ENCODE data around the gene SRGAP3. TPM values are rescaled to one million over a fixed set of nuclear protein-coding genes. Genes with fewer than 3 reads are reported as not detected.
"Not testable (repeated sequence)": the region's sequence is repeated elsewhere in the genome, so short reads cannot be mapped to it uniquely, and the experiment has no call there.

SRGAP3 gene
- total RNA-seq, 1 donor from 2014 or later, result 21.4 TPM

DNA sequence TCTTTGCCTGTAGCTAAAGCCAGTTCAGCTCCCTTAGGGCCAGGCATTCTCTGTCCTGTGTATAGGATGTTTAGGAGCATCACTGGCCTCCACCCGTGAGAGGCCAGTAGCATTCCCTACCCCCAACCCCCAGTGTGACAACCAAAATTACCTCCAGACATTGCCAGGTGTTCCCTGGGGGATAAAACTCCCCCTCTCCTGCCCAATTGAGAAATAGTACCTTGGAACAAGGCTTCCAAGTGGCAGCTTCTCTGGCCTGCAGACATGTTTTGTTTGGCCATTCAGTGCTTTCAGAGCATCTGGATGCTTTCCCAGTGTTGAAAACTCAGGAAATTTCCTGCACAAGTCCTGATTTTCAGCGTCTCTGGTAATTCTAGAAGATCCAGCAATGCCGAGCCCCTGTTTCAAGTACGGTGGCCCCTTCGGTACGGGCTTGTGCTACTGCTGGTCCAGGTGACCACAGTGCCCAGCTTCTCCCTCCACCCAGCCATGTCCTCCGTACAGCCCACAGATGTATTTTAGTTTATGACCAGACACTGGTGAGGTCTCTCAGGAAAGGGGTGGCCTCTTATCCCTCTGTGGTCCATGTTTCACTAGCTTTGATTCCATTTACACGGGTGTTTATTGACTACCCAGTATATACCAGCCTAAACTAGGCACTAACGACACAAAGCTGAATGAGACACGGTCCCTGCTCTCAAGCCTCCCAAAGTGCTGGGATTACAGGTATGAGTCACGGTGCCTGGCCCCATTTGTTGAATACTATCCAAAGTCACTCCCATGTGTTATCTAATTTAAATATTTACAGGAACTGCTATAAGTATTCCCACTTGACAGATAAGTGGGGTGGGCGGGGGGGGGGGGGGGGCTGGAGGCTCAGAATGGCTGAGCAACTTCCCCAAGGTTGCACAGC lies 160.7 kb downstream of the SRGAP3 start:
- Mint-ChIP-seq H3K9me3 (ENCODE audit: low read depth) (no peaks in the 10 kb centered on the region), H3K4me3 (ENCODE audit: low read depth) (no peak overlapping the region), H3K27ac (peak overlapping the region; percentile 42), H3K4me1 (ENCODE audit: low read depth) (peaks cover 15% of the 10 kb centered on the region), H3K27me3 (peaks cover 38% of the 10 kb centered on the region), H3K36me3 (ENCODE audit: insufficient read depth) (no peaks in the 10 kb centered on the region)
- TF ChIP-seq, protein P1, sequence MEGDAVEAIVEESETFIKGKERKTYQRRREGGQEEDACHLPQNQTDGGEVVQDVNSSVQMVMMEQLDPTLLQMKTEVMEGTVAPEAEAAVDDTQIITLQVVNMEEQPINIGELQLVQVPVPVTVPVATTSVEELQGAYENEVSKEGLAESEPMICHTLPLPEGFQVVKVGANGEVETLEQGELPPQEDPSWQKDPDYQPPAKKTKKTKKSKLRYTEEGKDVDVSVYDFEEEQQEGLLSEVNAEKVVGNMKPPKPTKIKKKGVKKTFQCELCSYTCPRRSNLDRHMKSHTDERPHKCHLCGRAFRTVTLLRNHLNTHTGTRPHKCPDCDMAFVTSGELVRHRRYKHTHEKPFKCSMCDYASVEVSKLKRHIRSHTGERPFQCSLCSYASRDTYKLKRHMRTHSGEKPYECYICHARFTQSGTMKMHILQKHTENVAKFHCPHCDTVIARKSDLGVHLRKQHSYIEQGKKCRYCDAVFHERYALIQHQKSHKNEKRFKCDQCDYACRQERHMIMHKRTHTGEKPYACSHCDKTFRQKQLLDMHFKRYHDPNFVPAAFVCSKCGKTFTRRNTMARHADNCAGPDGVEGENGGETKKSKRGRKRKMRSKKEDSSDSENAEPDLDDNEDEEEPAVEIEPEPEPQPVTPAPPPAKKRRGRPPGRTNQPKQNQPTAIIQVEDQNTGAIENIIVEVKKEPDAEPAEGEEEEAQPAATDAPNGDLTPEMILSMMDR (IDR thresholded peaks at IDR 0.05; ENCODE audit: unreplicated experiment), result no peak
- no peak for DNase-seq (ENCODE audit: low spot score, unreplicated experiment)

DNA sequence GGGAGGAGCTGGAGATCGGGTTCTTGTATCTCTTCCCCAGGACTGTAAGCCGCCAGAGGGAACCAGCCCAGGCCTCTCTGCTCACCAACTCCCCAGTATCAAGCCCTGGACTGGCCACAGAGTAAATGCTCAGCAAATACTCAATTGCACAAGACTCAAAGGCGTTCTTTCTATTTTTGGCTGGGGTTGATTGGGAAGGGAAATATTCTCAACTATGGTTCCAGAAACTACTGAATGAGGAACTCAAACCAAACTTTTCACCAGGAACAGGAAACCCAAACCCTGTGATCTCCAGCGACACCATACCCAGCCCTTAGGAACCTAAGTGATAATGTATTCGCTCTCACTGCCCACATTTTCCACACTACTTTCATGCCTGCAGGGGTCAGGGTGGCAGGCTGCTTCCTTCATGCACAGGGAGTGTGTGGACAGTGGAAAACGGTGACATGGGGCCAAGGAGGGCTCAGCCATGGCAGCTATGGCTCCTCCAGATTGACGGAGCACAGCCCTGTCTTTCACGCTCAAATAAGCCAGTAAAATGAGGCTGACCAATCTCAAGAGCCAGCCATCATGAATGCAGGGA lies 161.5 kb downstream of the SRGAP3 start:
- Mint-ChIP-seq H3K27me3 (peaks cover 31% of the 10 kb centered on the region), H3K4me3 (ENCODE audit: low read depth) (no peak overlapping the region), H3K4me1 (ENCODE audit: low read depth) (peaks cover 15% of the 10 kb centered on the region), H3K9me3 (ENCODE audit: low read depth) (no peaks in the 10 kb centered on the region), H3K27ac (peak overlapping the region; percentile 42), H3K36me3 (ENCODE audit: insufficient read depth) (no peaks in the 10 kb centered on the region)
- no peak for DNase-seq (ENCODE audit: low spot score, unreplicated experiment)
- TF ChIP-seq, protein P1 (IDR thresholded peaks at IDR 0.05; ENCODE audit: unreplicated experiment), result no peak

DNA sequence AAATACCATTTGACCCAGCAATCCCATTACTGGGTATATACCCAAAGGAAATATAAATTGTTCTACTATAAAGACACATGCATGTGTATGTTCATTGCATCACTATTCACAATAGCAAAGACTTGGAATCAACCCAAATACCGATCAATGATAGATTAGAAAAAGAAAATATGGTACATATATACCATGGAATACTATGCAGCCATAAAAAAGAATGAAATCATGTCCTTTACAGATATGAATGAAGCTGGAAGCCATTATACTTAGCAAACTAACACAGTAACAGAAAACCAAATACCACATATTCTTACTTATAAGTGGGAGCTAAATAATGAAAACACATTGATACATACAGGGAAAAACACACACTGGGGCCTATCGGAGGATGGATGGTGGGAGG lies 164.0 kb downstream of the SRGAP3 start:
- not testable (repeated sequence) for H3K27ac Mint-ChIP-seq; DNase-seq (ENCODE audit: low spot score, unreplicated experiment); H3K4me3 Mint-ChIP-seq (ENCODE audit: low read depth); H3K9me3 Mint-ChIP-seq (ENCODE audit: low read depth); H3K36me3 Mint-ChIP-seq (ENCODE audit: insufficient read depth)
- Mint-ChIP-seq H3K27me3 (peaks cover 15% of the 10 kb centered on the region), H3K4me1 (ENCODE audit: low read depth) (peaks cover 15% of the 10 kb centered on the region)

DNA sequence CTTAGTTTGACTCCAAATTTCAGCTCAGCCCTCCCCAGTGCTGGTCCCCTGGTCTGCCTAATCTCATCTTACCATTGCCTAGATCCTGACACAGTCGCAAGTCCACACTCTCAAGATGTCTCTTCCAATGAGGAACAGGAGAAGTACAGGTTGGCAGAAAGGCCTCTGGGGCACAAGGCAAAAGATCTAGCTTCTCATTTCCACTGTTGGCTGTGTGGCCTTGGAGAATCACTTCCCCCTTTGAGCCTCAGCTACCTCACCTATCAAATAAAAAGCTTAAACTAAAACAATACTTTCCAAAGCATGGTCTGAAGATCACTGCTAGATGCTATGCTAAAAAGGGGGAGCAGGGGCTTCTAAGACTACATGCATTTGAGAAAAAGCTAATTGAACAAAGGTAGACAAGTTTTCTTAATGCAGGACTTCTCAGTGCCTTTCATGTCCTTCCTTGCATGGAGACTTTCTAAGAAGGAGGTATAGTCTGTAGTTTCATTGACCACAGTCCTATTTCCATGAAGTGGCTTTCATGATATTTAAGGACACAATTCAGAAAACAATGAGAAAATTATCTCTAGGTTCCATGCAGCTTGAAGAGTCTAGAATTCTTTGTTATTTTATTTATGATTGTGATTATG lies 168.1 kb downstream of the SRGAP3 start:
- peaks cover 10% of the 10 kb centered on the region for H3K36me3 Mint-ChIP-seq (ENCODE audit: insufficient read depth)
- H3K4me1 Mint-ChIP-seq (ENCODE audit: low read depth), result peaks cover 15% of the 10 kb centered on the region
- peaks cover 12% of the 10 kb centered on the region for H3K9me3 Mint-ChIP-seq (ENCODE audit: low read depth)
- DNase-seq (ENCODE audit: low spot score, unreplicated experiment), result no peak
- H3K27ac Mint-ChIP-seq, result peak overlapping the region; percentile 34
- H3K27me3 Mint-ChIP-seq, result no peaks in the 10 kb centered on the region
- no peak overlapping the region for H3K4me3 Mint-ChIP-seq (ENCODE audit: low read depth)
- TF ChIP-seq, protein P1 (IDR thresholded peaks at IDR 0.05; ENCODE audit: unreplicated experiment), result no peak

DNA sequence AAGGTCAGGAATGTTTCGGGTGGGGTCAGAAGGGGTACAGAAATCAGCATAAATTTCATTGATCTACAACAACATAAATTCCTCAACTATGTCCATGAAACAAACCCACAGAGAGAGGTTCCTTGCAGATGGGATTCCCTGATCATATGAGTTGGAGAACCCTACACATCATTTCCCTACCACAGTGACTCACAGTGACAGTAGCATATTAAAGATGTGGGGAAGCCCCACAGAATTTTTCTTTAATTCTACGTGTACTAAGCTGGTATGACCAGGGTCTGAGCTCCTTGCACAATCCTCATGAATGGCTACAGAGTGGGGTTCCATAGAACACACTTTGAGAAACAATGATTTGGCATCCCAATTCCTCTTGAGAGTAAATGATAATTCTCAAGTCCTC lies 169.3 kb downstream of the SRGAP3 start:
- H3K4me3 Mint-ChIP-seq (ENCODE audit: low read depth), result no peak overlapping the region
- TF ChIP-seq, protein P1 (IDR thresholded peaks at IDR 0.05; ENCODE audit: unreplicated experiment), result no peak
- no peak overlapping the region for H3K27ac Mint-ChIP-seq
- no peaks in the 10 kb centered on the region for H3K27me3 Mint-ChIP-seq
- DNase-seq (ENCODE audit: low spot score, unreplicated experiment), result no peak
- H3K9me3 Mint-ChIP-seq (ENCODE audit: low read depth), result peaks cover 12% of the 10 kb centered on the region
- peaks cover 10% of the 10 kb centered on the region for H3K36me3 Mint-ChIP-seq (ENCODE audit: insufficient read depth)
- peaks cover 18% of the 10 kb centered on the region for H3K4me1 Mint-ChIP-seq (ENCODE audit: low read depth)
